HepG2 (cell line): ENCODE measurements around the gene CFAP119. TPM values are rescaled to one million over a fixed set of nuclear protein-coding genes. Genes with fewer than 3 reads are reported as not detected.
A peak's percentile ranks its signal among the peaks of the same experiment; 100 is the strongest.

Source experiments
- AKNA ChIP-seq: sonication (generic); formaldehyde crosslinking; IDR thresholded peaks from 2 replicates; pipeline ENCODE4 v1.4.0; 2020; ENCODE audit warnings: missing genetic modification reagents, borderline replicate concordance
- ATAD3A ChIP-seq: sonication (generic); formaldehyde crosslinking; IDR thresholded peaks from 2 replicates; pipeline ENCODE4 v1.4.0; 2020; ENCODE audit warnings: missing genetic modification reagents
- ATRX ChIP-seq: sonication (generic); formaldehyde crosslinking; IDR thresholded peaks from 2 replicates; pipeline ENCODE4 v1.4.0; 2020; ENCODE audit warnings: missing genetic modification reagents, borderline replicate concordance
- GABPB1 ChIP-seq: IDR thresholded peaks from 2 replicates; pipeline ENCODE4 v1.6.1; 2016; ENCODE audit warnings: mild to moderate bottlenecking, missing genetic modification reagents, moderate library complexity, missing compliant biosample characterization
- HHEX ChIP-seq: IDR thresholded peaks from 2 replicates; pipeline ENCODE4 v1.6.1; 2016; ENCODE audit warnings: control low read depth
- KAT7 ChIP-seq: IDR thresholded peaks from 2 replicates; pipeline ENCODE4 v1.6.1; 2018; ENCODE audit warnings: borderline replicate concordance, missing compliant biosample characterization
- MAF1 ChIP-seq: sonication (generic); formaldehyde crosslinking; IDR thresholded peaks from 2 replicates; pipeline ENCODE4 v1.5.0; 2020; ENCODE audit warnings: missing genetic modification reagents, borderline replicate concordance
- NFYB ChIP-seq: sonication (generic); formaldehyde crosslinking; IDR thresholded peaks from 2 replicates; pipeline ENCODE4 v1.4.0; 2020; ENCODE audit warnings: missing genetic modification reagents
- PHF5A ChIP-seq: IDR thresholded peaks from one replicate; pipeline ENCODE4 v1.6.1; 2018; ENCODE audit warnings: low read depth, missing genetic modification reagents; ENCODE audit not compliant: unreplicated experiment
- PLRG1 ChIP-seq: fragments of 450-650 bp; conservative IDR thresholded peaks from 2 replicates; pipeline ENCODE4 v1.6.1; 2016
- POGZ ChIP-seq: sonication (generic); formaldehyde crosslinking; IDR thresholded peaks from 2 replicates; pipeline ENCODE4 v1.4.0; 2020; ENCODE audit warnings: mild to moderate bottlenecking, missing genetic modification reagents
- POLR2A ChIP-seq, 2 experiments: IDR thresholded peaks; 2 replicates each; pipeline ENCODE4 v1.6.1; 2011; ENCODE audit warnings: low read depth in 2 of 2, low read length in 2 of 2, mild to moderate bottlenecking in 1 of 2, moderate library complexity in 1 of 2; ENCODE audit not compliant: insufficient read depth in 1 of 2
- SMAD3 ChIP-seq: sonication (generic); formaldehyde crosslinking; IDR thresholded peaks from 2 replicates; pipeline ENCODE4 v1.4.0; 2020; ENCODE audit warnings: missing genetic modification reagents
- SMAD9 ChIP-seq: sonication (generic); formaldehyde crosslinking; IDR thresholded peaks from 2 replicates; pipeline ENCODE4 v1.5.1; 2020; ENCODE audit warnings: mild to moderate bottlenecking, missing genetic modification reagents
- ZBTB10 ChIP-seq: sonication (generic); formaldehyde crosslinking; IDR thresholded peaks from 2 replicates; pipeline ENCODE4 v1.4.0; 2020; ENCODE audit warnings: missing genetic modification reagents, borderline replicate concordance
- ZNF609 ChIP-seq: sonication (generic); formaldehyde crosslinking; IDR thresholded peaks from 2 replicates; pipeline ENCODE4 v1.4.0; 2020; ENCODE audit warnings: mild to moderate bottlenecking, missing genetic modification reagents, borderline replicate concordance
- ZNF674 ChIP-seq: sonication (generic); formaldehyde crosslinking; IDR thresholded peaks from 2 replicates; pipeline ENCODE4 v1.5.0; 2020; ENCODE audit warnings: low read depth, mild to moderate bottlenecking, missing genetic modification reagents
- ZSCAN29 ChIP-seq: sonication (generic); formaldehyde crosslinking; conservative IDR thresholded peaks from 2 replicates; pipeline ENCODE4 v1.4.0; 2020; ENCODE audit warnings: mild to moderate bottlenecking, missing genetic modification reagents
- polyA plus RNA-seq, 8 experiments: library from polyadenylated mRNA; depleted of rRNA in 3 of 8; stranded (reverse) in 7 of 8; unstranded in 1 of 8; fragments of >200 nt; fragmentation: Illumina TruSeq in 4 of 8; extraction: Trizol in 4 of 8; gene quantifications; 2 replicates each; pipeline versions ENCODE4 v1.2.1 to v1.2.3, GENCODE V29; 2011 to 2016; ENCODE audit warnings: low read depth in 4 of 8, missing spikeins in 1 of 8, mixed read lengths in 1 of 8; ENCODE audit not compliant: insufficient read depth in 1 of 8
- total RNA-seq, 5 experiments: library from RNA; depleted of rRNA; stranded (reverse); fragments of >200 nt; fragmentation: Illumina TruSeq; extraction: Trizol; gene quantifications; 2 replicates each; pipeline ENCODE4 v1.2.3, GENCODE V29; 2016; ENCODE audit warnings: low read depth in 1 of 5

The CFAP119 gene
- total and polyA plus RNA-seq, 2 of the 13 experiments (the other 11 are each of a cell fraction or from before 2014, with no cell fraction given): 6.4 TPM

- TF ChIP-seq MAF1 (CRISPR knock-in tag) (peak; percentile 93; the same call in 1 of the 2 replicates), ATRX (CRISPR knock-in tag) (no peak), POGZ (peak; percentile 71), SMAD9 (CRISPR knock-in tag) (no peak), ZNF674 (CRISPR knock-in tag) (no peak), HHEX (CRISPR knock-in tag) (no peak), SMAD3 (peak; percentile 93), ZSCAN29 (CRISPR knock-in tag) (peak; percentile 94), ATAD3A (CRISPR knock-in tag) (no peak), AKNA (CRISPR knock-in tag) (peak; percentile 83; the same call in 1 of the 2 replicates), GABPB1 (CRISPR knock-in tag) (peak; percentile 100), ZBTB10 (CRISPR knock-in tag) (peak; percentile 75; the same call in 1 of the 2 replicates), PLRG1 (no peak), POLR2A (IDR thresholded peaks at IDR 0.05; ENCODE audit: insufficient read depth in 1 of 2, low read depth in 2 of 2, low read length in 2 of 2) (peak; percentile 91 to 93), NFYB (peak; percentile 51; the same call in 1 of the 2 replicates), KAT7 (CRISPR knock-in tag) (peak; percentile 100), ZNF609 (peak; percentile 80), PHF5A (peak; percentile 64)
Measured at GRCh38 chr16:30805370-30806169, 43.7 kb upstream of the CFAP119 start (continued).
